Natural killer cell (primary cell): ENCODE measurements around the gene CUL2. TPM values are rescaled to one million over a fixed set of nuclear protein-coding genes. Genes with fewer than 3 reads are reported as not detected.

Experiments
- ATAC-seq, 3 donors: fragments of 150-1000 bp in 2 of 3; fragments of 200-7000 bp in 1 of 3; cut with Tn5 transposase; 1 replicate in 1 of 3; 2 replicates in 2 of 3; pipeline ENCODE4 v1.10.0; 2021; ENCODE audit warnings: mild to moderate bottlenecking in 2 of 3, moderate library complexity in 2 of 3
- DNase-seq, 2 donors: peaks; one replicate each; pipeline versions ENCODE4 v3.0.0 to v3.0.0-alpha.2; 2013 to 2021; ENCODE audit warnings: mixed read lengths in 1 of 2
- H3K27ac ChIP-seq: one replicate; pipeline ENCODE4 v1.5.1; 2013; ENCODE audit warnings: mild to moderate bottlenecking, low read length
- H3K27me3 ChIP-seq: one replicate; pipeline ENCODE4 v1.6.1; 2013; ENCODE audit warnings: low read length; ENCODE audit not compliant: control insufficient read depth, insufficient read depth
- H3K36me3 ChIP-seq: one replicate; pipeline ENCODE4 v1.6.1; 2013; ENCODE audit warnings: low read length; ENCODE audit not compliant: control insufficient read depth, insufficient read depth
- H3K4me1 ChIP-seq: one replicate; pipeline ENCODE4 v1.6.1; 2013; ENCODE audit warnings: low read length; ENCODE audit not compliant: control insufficient read depth, insufficient read depth
- H3K4me3 ChIP-seq: one replicate; pipeline ENCODE4 v1.5.1; 2013; ENCODE audit warnings: low read length
- H3K9me3 ChIP-seq: one replicate; pipeline ENCODE4 v1.6.1; 2013; ENCODE audit warnings: low read length; ENCODE audit not compliant: control insufficient read depth, insufficient read depth
- H3K27ac Mint-ChIP-seq, 2 donors: one replicate each; pipeline ENCODE4 v1.8.0; 2022; ENCODE audit warnings: mild to moderate bottlenecking in 2 of 2, mixed read lengths in 2 of 2, moderate library complexity in 1 of 2
- H3K27me3 Mint-ChIP-seq, 2 donors: one replicate each; pipeline ENCODE4 v1.8.0; 2022; ENCODE audit warnings: low read depth in 2 of 2, mixed read lengths in 2 of 2
- H3K36me3 Mint-ChIP-seq: one replicate; pipeline ENCODE4 v1.8.0; 2022; ENCODE audit warnings: mixed read lengths
- H3K4me1 Mint-ChIP-seq, 2 donors: one replicate each; pipeline ENCODE4 v1.8.0; 2022; ENCODE audit warnings: mixed read lengths in 2 of 2
- H3K4me3 Mint-ChIP-seq: one replicate; pipeline ENCODE4 v1.8.0; 2022; ENCODE audit warnings: mild to moderate bottlenecking, moderate library complexity, mixed read lengths
- H3K9me3 Mint-ChIP-seq, 2 donors: one replicate each; pipeline ENCODE4 v1.8.0; 2022; ENCODE audit warnings: mixed read lengths in 2 of 2
- CTCF ChIP-seq: fragments of 200-600 bp; IDR thresholded peaks from one replicate; pipeline ENCODE4 v1.8.0; 2022; ENCODE audit warnings: antibody characterized with exemption
- WGBS: methylation state at CpG from one replicate; pipeline ENCODE4 v1.1.7; 2013; ENCODE audit warnings: missing lambda C conversion rate; ENCODE audit not compliant: insufficient coverage; 5-methylcytosine and 5-hydroxymethylcytosine counted together
- intact Hi-C: fragments of 100-400 bp; cut with micrococcal nuclease; formaldehyde crosslinking; loops from one replicate; pipeline ENCODE4 v1.14.2; 2022
- total RNA-seq, 4 donors: library from RNA; stranded (reverse); fragments of 120-200 nt in 1 of 4; gene quantifications; one replicate each; pipeline versions ENCODE4 v1.2.3 to v1.2.4, GENCODE V29; 2013 to 2022

The CUL2 gene
- total RNA-seq, 3 donors from 2014 or later (not counting 1 experiment from before 2014, with no cell fraction given), result 33.5 to 41.6 (median 41.3) TPM

- Mint-ChIP-seq H3K36me3 (peaks cover 7% of the 10 kb centered on the region), H3K9me3 (no peaks in the 10 kb centered on the region), H3K27me3 (no peaks in the 10 kb centered on the region), H3K27ac (peak overlapping the region in 1 of 2 donors; percentile 2), H3K4me1 (peaks cover 10 to 15% of the 10 kb centered on the region in 2 donors), H3K4me3 (no peak overlapping the region)
- no peak overlapping the region for H3K27ac ChIP-seq
- H3K27me3 ChIP-seq, result no peaks in the 10 kb centered on the region
- DNase-seq, result no peak
- TF ChIP-seq CTCF, result no peak
- H3K36me3 ChIP-seq, result peaks cover 35% of the 10 kb centered on the region
- ATAC-seq, result no peak
- intact Hi-C loops, result no loop called here
- H3K4me3 ChIP-seq, result no peak overlapping the region
- no peaks in the 10 kb centered on the region for H3K4me1 ChIP-seq
- WGBS, result 97% methylated on average over 2 of the region's 3 CpGs
- H3K9me3 ChIP-seq, result no peaks in the 10 kb centered on the region
Observed at GRCh38 chr10:35042783-35043182, 47.4 kb downstream of the CUL2 start.

GRCh38 chr10:35041502-35041879, 48.6 kb downstream of the CUL2 start:
- H3K4me3 Mint-ChIP-seq, result no peak overlapping the region
- peaks cover 10 to 13% of the 10 kb centered on the region in 2 donors for H3K4me1 Mint-ChIP-seq
- ATAC-seq (no peak), DNase-seq (no peak)
- TF ChIP-seq CTCF, result no peak
- Histone ChIP-seq H3K4me1 (no peaks in the 10 kb centered on the region), H3K36me3 (peaks cover 45% of the 10 kb centered on the region), H3K27me3 (no peaks in the 10 kb centered on the region), H3K9me3 (no peaks in the 10 kb centered on the region), H3K4me3 (no peak overlapping the region), H3K27ac (no peak overlapping the region)
- H3K9me3 Mint-ChIP-seq, result no peaks in the 10 kb centered on the region
- WGBS, result 95% methylated on average over 8 of the region's 9 CpGs
- H3K27me3 Mint-ChIP-seq, result no peaks in the 10 kb centered on the region
- peak overlapping the region in 1 of 2 donors; percentile 17 for H3K27ac Mint-ChIP-seq
- H3K36me3 Mint-ChIP-seq, result peaks cover 7% of the 10 kb centered on the region
- intact Hi-C loops, result no loop called here

- DNase-seq (no peak), ATAC-seq (no peak)
- Histone ChIP-seq H3K27me3 (no peaks in the 10 kb centered on the region), H3K4me1 (no peaks in the 10 kb centered on the region), H3K4me3 (no peak overlapping the region), H3K27ac (no peak overlapping the region), H3K36me3 (peaks cover 47% of the 10 kb centered on the region), H3K9me3 (no peaks in the 10 kb centered on the region)
- Mint-ChIP-seq H3K36me3 (peaks cover 3% of the 10 kb centered on the region), H3K4me1 (peaks cover 5 to 10% of the 10 kb centered on the region in 2 donors), H3K9me3 (no peaks in the 10 kb centered on the region), H3K27me3 (no peaks in the 10 kb centered on the region), H3K4me3 (no peak overlapping the region), H3K27ac (peak overlapping the region in 1 of 2 donors; percentile 17)
- TF ChIP-seq CTCF, result no peak
- intact Hi-C loops, result no loop called here
- WGBS, result 94% methylated on average over 6 of the region's 6 CpGs
Observed at GRCh38 chr10:35040760-35041501, 49.2 kb downstream of the CUL2 start.

- Mint-ChIP-seq H3K27ac (no peak overlapping the region), H3K4me3 (no peak overlapping the region), H3K27me3 (no peaks in the 10 kb centered on the region), H3K4me1 (peaks cover 0 to 9% of the 10 kb centered on the region in 2 donors), H3K36me3 (peaks cover 7% of the 10 kb centered on the region), H3K9me3 (no peaks in the 10 kb centered on the region)
- H3K27ac ChIP-seq, result no peak overlapping the region
- H3K4me1 ChIP-seq, result no peaks in the 10 kb centered on the region
- no peak for DNase-seq
- no peak for TF ChIP-seq CTCF
- ATAC-seq, result no peak
- H3K27me3 ChIP-seq, result no peaks in the 10 kb centered on the region
- intact Hi-C loops, result no loop called here
- H3K9me3 ChIP-seq, result no peaks in the 10 kb centered on the region
- WGBS, result 100% methylated on average over 4 of the region's 4 CpGs
- no peak overlapping the region for H3K4me3 ChIP-seq
- H3K36me3 ChIP-seq, result peaks cover 52% of the 10 kb centered on the region
Observed at GRCh38 chr10:35037104-35037503, 53.0 kb downstream of the CUL2 start.
